Vagina (tissue), 2 donors: ENCODE data around the gene ADO.

ENCODE experiments used
- CTCF ChIP-seq, 3 experiments: fragments of 450-650 bp in 2 of 3; fragments of 200-600 bp in 1 of 3; sonication (generic) in 1 of 3; IDR thresholded peaks; one replicate each; pipeline ENCODE4 v1.5.1; 2017 to 2019; ENCODE audit warnings: antibody characterized with exemption in 3 of 3, mild to moderate bottlenecking in 2 of 3, moderate library complexity in 2 of 3
- POLR2A ChIP-seq, 2 donors: fragments of 450-650 bp; IDR thresholded peaks; one replicate each; pipeline ENCODE4 v1.6.1; 2017; ENCODE audit warnings: antibody characterized with exemption in 2 of 2, mild to moderate bottlenecking in 2 of 2, moderate library complexity in 2 of 2

DNA sequence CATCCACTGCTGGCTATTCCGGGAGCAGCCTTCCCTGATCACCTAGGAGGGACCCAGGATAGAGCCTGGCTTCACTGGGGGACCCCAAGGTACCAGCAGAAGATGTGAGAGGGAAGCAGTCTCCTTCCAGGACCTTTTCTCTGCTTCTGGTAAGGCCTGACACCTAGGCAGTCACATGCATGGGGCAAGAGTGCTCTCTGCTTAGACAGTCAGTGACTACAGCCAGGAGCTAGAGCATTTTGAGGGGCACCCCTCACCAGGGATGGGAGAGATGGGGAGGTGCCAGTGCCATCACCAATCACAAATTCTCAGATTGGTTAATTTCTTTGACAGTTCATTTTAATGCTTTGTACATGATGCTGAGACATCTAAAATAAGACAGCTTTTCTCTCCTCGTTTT, 13.9 kb upstream of the ADO start:
- TF ChIP-seq CTCF (IDR thresholded peaks at IDR 0.05) (no peak), POLR2A (IDR thresholded peaks at IDR 0.05) (no peak)
